WTC11 (cell line): ENCODE measurements around the gene NME2. TPM values are rescaled to one million over a fixed set of nuclear protein-coding genes. Genes with fewer than 3 reads are reported as not detected.

Experiments used
- ATAC-seq: fragments of 200-7000 bp; cut with Tn5 transposase; 2 replicates; pipeline ENCODE4 v1.10.0; 2021; ENCODE audit warnings: mild to moderate bottlenecking, moderate library complexity
- CTCF ChIA-PET: fragments of 300-600 bp; sonication (Branson Sonifier 250); formaldehyde crosslinking; loops from one replicate; lab custom pipeline; 2021; ENCODE audit warnings: antibody characterized with exemption; lab: Charles Lee
- POLR2A ChIA-PET: fragments of 350-600 bp; sonication (Branson Sonifier 250); formaldehyde crosslinking; loops from one replicate; lab custom pipeline; 2021; ENCODE audit warnings: antibody characterized with exemption; lab: Charles Lee
- DNase-seq: peaks from one replicate; pipeline ENCODE4 v3.0.0; 2021; ENCODE audit warnings: low spot score
- H3K27ac Mint-ChIP-seq: 2 replicates; pipeline ENCODE4 v1.8.0; 2021; ENCODE audit warnings: mixed read lengths
- H3K27me3 Mint-ChIP-seq: 2 replicates; pipeline ENCODE4 v1.8.0; 2021; ENCODE audit warnings: low read depth, mild to moderate bottlenecking, moderate library complexity, mixed read lengths
- H3K36me3 Mint-ChIP-seq: 2 replicates; pipeline ENCODE4 v1.8.0; 2021; ENCODE audit warnings: mixed read lengths
- H3K4me1 Mint-ChIP-seq: 2 replicates; pipeline ENCODE4 v1.8.0; 2022; ENCODE audit warnings: mixed read lengths
- H3K4me3 Mint-ChIP-seq: 2 replicates; pipeline ENCODE4 v1.8.0; 2021; ENCODE audit warnings: mild to moderate bottlenecking, moderate library complexity, mixed read lengths
- H3K9me3 Mint-ChIP-seq: 2 replicates; pipeline ENCODE4 v1.8.0; 2021; ENCODE audit warnings: mixed read lengths
- GABPB1 ChIP-seq: sonication (generic); formaldehyde crosslinking; IDR thresholded peaks from 2 replicates; pipeline ENCODE4 v1.8.1; 2023; ENCODE audit warnings: mild to moderate bottlenecking, missing genetic modification reagents
- HMGXB4 ChIP-seq: sonication (generic); formaldehyde crosslinking; IDR thresholded peaks from 2 replicates; pipeline ENCODE4 v1.8.1; 2023; ENCODE audit warnings: mild to moderate bottlenecking, moderate library complexity, missing genetic modification reagents
- IRF1 ChIP-seq: sonication (generic); formaldehyde crosslinking; IDR thresholded peaks from 2 replicates; pipeline ENCODE4 v1.8.0; 2023; ENCODE audit warnings: missing genetic modification reagents
- KAT7 ChIP-seq: sonication (generic); formaldehyde crosslinking; IDR thresholded peaks from 2 replicates; pipeline ENCODE4 v1.8.1; 2023; ENCODE audit warnings: missing genetic modification reagents, mild to moderate bottlenecking, borderline replicate concordance
- MXD4 ChIP-seq: fragments of 250-450 bp; sonication (Bioruptor Pico); IDR thresholded peaks from 2 replicates; pipeline ENCODE4 v1.8.0; 2021; ENCODE audit warnings: mild to moderate bottlenecking, moderate library complexity, borderline replicate concordance
- NFATC4 ChIP-seq: fragments of 250-450 bp; sonication (Bioruptor Pico); IDR thresholded peaks from 2 replicates; pipeline ENCODE4 v1.9.0; 2021; ENCODE audit warnings: mild to moderate bottlenecking
- NR1H2 ChIP-seq: sonication (generic); formaldehyde crosslinking; IDR thresholded peaks from 2 replicates; pipeline ENCODE4 v1.9.0; 2021; ENCODE audit warnings: mild to moderate bottlenecking, moderate library complexity, missing genetic modification reagents
- RELA ChIP-seq: sonication (generic); formaldehyde crosslinking; IDR thresholded peaks from 2 replicates; pipeline ENCODE4 v1.8.1; 2022; ENCODE audit warnings: missing genetic modification reagents, mild to moderate bottlenecking, borderline replicate concordance
- RORB ChIP-seq: fragments of 250-450 bp; sonication (Bioruptor Pico); IDR thresholded peaks from 2 replicates; pipeline ENCODE4 v1.9.0; 2021; ENCODE audit warnings: mild to moderate bottlenecking
- TEAD4 ChIP-seq: sonication (generic); formaldehyde crosslinking; IDR thresholded peaks from 2 replicates; pipeline ENCODE4 v1.8.0; 2022; ENCODE audit warnings: mild to moderate bottlenecking, missing genetic modification reagents
- ZNF232 ChIP-seq: sonication (generic); formaldehyde crosslinking; IDR thresholded peaks from 2 replicates; pipeline ENCODE4 v1.8.0; 2022; ENCODE audit warnings: mild to moderate bottlenecking, missing genetic modification reagents
- ZNF263 ChIP-seq: sonication (generic); formaldehyde crosslinking; IDR thresholded peaks from 2 replicates; pipeline ENCODE4 v1.8.1; 2022; ENCODE audit warnings: low read depth, mild to moderate bottlenecking, moderate library complexity, missing genetic modification reagents
- total RNA-seq: library from RNA; stranded (reverse); gene quantifications from 3 replicates; pipeline ENCODE4 v1.2.3, GENCODE V29; 2021
- TF ChIP-seq, protein P1 (sequence below): fragments of 250-450 bp; sonication (Bioruptor Pico); IDR thresholded peaks from 2 replicates; pipeline ENCODE4 v1.9.0; 2021; ENCODE audit warnings: moderate library complexity, mild to moderate bottlenecking, inconsistent platforms, borderline replicate concordance

The NME2 gene
- total RNA-seq, 1 experiment from 2014 or later: 746 TPM

DNA sequence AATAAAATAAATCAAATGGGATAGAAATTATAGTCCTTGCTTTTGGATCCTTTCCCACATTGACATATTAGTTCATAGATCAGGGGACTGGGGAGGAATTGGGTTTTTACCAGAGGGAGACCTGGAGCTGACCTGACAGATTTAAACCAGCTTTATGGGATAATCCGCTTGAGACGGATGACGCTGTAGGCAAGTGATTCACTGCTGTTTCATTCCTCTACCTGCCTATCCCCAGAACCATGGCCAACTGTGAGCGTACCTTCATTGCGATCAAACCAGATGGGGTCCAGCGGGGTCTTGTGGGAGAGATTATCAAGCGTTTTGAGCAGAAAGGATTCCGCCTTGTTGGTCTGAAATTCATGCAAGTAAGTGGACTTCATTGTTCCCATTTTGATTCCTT lies 10.8 kb upstream of the NME2 start (continued):
- TF ChIP-seq KAT7 (CRISPR knock-in tag): no peak
- TF ChIP-seq HMGXB4 (CRISPR knock-in tag): no peak

DNA sequence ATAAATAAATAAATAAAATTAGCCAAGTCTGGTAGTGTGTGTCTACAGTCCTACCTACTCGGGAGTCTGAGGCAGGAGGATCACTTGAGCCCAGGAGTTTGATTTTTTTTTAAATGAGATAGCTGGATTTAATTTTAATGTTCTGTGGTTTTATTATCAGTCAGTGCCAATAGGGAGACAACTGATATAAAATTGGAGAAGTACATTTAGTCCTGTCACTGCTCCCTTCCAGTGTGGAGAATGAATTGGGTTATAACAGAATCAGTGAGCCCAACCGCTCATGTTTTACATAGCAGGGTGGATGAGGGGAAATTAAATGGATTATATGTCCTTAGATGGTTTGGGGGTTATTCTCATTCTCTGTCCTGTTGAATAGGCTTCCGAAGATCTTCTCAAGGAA lies 6.6 kb upstream of the NME2 start:
- POLR2A ChIA-PET: no interaction called here
- Mint-ChIP-seq H3K4me3 (no peak overlapping the region), H3K4me1 (no peaks in the 10 kb centered on the region), H3K9me3 (no peaks in the 10 kb centered on the region), H3K27me3 (no peaks in the 10 kb centered on the region), H3K27ac (no peak overlapping the region), H3K36me3 (peaks cover 69% of the 10 kb centered on the region)
- CTCF ChIA-PET: no interaction called here
- TF ChIP-seq ZNF263 (CRISPR knock-in tag) (no peak), NR1H2 (no peak), KAT7 (CRISPR knock-in tag) (no peak), MXD4 (CRISPR knock-in tag) (no peak), HMGXB4 (CRISPR knock-in tag) (no peak), RELA (CRISPR knock-in tag) (no peak)
- no peak for DNase-seq
- no peak for ATAC-seq

GRCh38 chr17:51161541-51161940 lies 4.7 kb upstream of the NME2 start:
- CTCF ChIA-PET: no interaction called here
- H3K36me3 Mint-ChIP-seq: peaks cover 57% of the 10 kb centered on the region
- no peak overlapping the region for H3K4me3 Mint-ChIP-seq

DNA sequence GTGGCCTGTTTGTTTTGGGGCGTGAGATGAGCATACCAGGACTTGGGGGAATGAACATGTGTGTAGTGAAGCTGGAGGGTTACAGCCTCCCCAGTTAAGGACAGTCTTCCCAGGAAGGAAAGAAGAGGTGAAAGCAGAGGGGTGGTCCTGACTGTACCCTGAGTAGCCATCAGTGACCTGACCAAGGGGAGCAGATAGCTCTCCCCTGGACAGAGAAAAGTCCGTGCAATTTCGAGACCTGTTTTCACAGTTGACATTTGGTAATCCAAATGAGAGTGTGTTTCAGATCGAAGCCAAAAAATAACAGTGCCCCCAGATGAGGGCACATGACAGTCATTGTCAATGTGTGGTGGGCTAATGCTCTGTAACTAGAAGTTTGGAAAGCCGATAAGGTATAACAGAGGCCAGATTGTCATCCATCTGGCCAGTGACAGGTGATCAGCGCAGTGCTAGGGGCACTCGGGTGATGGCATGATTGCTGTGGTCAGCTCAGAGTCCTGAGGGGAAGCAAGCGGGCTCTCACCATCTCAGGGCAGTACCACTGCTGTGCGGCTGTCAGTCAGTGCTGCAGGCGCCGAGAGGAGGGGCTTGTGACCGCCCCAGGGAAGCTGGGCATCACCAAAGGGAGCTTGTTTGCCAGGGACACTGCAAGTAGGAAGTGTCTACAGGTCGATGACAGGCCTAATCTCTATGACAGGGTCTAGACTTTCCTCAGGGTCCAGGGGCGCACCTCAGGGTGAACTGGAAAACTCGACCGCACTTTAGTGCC lies 1.1 kb upstream of the NME2 start:
- peaks cover 16% of the 10 kb centered on the region for H3K4me1 Mint-ChIP-seq
- ATAC-seq: peak; percentile 10
- peak overlapping the region; percentile 93 for H3K4me3 Mint-ChIP-seq
- H3K9me3 Mint-ChIP-seq: no peaks in the 10 kb centered on the region
- peaks cover 54% of the 10 kb centered on the region for H3K36me3 Mint-ChIP-seq
- no peaks in the 10 kb centered on the region for H3K27me3 Mint-ChIP-seq
- POLR2A ChIA-PET: interaction anchor here (0.6 to 2.4 kb wide), 7 partner anchors 9 to 409 kb away, joined by 3 to 15 read pairs (median 5); partner anchors contain the start of genes NME1 and SPAG9
- CTCF ChIA-PET: interaction anchor here (1.4 to 2.2 kb wide), 3 partner anchors 12 to 208 kb away, joined by 3 to 17 read pairs (median 4); partner anchors contain the start of gene NME1
- DNase-seq: peak; percentile 29
- no peak for TF ChIP-seq RORB (CRISPR knock-in tag)
- no peak for TF ChIP-seq IRF1 (CRISPR knock-in tag)
- no peak for TF ChIP-seq ZNF232
- TF ChIP-seq, protein P1, sequence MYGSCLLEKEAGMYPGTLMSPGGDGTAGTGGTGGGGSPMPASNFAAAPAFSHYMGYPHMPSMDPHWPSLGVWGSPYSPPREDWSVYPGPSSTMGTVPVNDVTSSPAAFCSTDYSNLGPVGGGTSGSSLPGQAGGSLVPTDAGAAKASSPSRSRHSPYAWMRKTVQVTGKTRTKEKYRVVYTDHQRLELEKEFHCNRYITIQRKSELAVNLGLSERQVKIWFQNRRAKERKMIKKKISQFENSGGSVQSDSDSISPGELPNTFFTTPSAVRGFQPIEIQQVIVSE: no peak
- TF ChIP-seq TEAD4: no peak
- no peak for TF ChIP-seq GABPB1 (CRISPR knock-in tag)
- peak overlapping the region; percentile 97 for H3K27ac Mint-ChIP-seq

More at GRCh38 chr17:51161541-51161940, 4.7 kb upstream of the NME2 start:
- Mint-ChIP-seq H3K9me3 (no peaks in the 10 kb centered on the region), H3K27ac (no peak overlapping the region), H3K4me1 (peaks cover 10% of the 10 kb centered on the region), H3K27me3 (no peaks in the 10 kb centered on the region)
- TF ChIP-seq NFATC4: no peak
- DNase-seq: no peak
- ATAC-seq: no peak
- POLR2A ChIA-PET: no interaction called here
